ENCODE measurements around the gene SYT15.

SYT15 gene

DNA sequence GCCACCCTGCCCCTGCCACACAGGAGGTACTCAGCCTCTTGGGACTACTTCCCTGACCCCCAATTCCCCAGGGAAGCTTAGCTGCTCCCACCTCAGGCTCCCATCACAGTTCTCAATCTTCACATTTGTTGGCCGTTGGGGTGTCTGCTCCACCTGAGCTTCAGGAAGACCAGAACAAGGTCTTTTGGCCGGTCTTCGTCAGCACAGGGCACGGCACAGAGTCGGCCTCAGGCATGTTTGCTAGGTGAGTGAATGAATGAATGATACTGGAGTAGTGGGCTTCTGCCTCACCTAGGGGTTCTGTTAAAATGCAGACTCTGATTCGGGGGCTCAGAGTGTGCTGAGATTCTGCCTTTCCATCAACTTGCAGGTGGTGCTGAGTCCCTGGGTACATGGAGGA, 42.8 kb upstream of the SYT15 start:
- Histone ChIP-seq H3K23ac (ENCODE audit: low read length) (no peak overlapping the region), H4K5ac (ENCODE audit: low read length) (no peak overlapping the region)
- no peak for DNase-seq

DNA sequence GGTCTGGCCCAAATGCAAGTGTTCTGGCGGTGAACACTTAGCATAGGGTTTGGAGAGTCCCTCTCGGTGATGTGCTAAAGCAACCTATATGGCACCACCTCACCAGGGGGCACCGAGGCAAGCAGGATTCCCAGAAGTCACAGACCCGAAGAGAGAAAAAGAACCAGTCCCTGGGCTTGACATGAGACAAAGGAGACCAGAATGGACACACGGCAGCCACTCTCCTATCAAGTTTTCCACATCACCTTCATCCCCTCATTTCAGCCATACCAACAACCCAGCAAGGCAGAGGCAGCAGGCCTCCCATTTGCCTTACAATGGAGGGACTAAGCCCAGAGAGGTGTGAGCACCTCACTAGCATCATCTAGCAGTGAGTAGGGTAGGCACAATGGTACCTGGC, 42.1 kb upstream of the SYT15 start:
- no peak for DNase-seq

More for the DNA sequence above, 42.8 kb upstream of the SYT15 start:
- Histone ChIP-seq H2BK5ac (ENCODE audit: low read length) (no peak overlapping the region), H2BK120ac (ENCODE audit: low read depth, low read length) (no peak overlapping the region), H3K27ac (ENCODE audit: low read depth, low read length) (no peak overlapping the region), H3K56ac (ENCODE audit: low read length) (no peak overlapping the region), H3K4me3 (ENCODE audit: low read length) (no peak overlapping the region), H3K4ac (ENCODE audit: low read depth, low read length) (no peak overlapping the region), H3K9ac (ENCODE audit: low read length) (no peak overlapping the region), H2BK15ac (replicated peaks; ENCODE audit: low read depth) (no peak overlapping the region), H3K27me3 (ENCODE audit: insufficient read depth, low read length, poor library complexity) (no peaks in the 10 kb centered on the region), H3K36me3 (ENCODE audit: control insufficient read depth, insufficient read depth, low read length) (no peaks in the 10 kb centered on the region), H3K18ac (ENCODE audit: low read length) (no peak overlapping the region), H3K4me2 (ENCODE audit: low read length) (no peak overlapping the region), H4K8ac (ENCODE audit: low read depth, low read length) (no peak overlapping the region), H3K79me2 (ENCODE audit: control insufficient read depth, insufficient read depth, low read length) (no peaks in the 10 kb centered on the region), H3K4me1 (ENCODE audit: control insufficient read depth, low read depth, low read length) (peaks cover 3% of the 10 kb centered on the region), H2AK5ac (ENCODE audit: low read length) (no peak overlapping the region), H3K79me1 (ENCODE audit: low read length) (no peaks in the 10 kb centered on the region)
- WGBS (ENCODE audit: extremely low coverage, insufficient coverage, low lambda C conversion rate), result no CpG with 5 or more reads among the region's 6 CpGs

DNA sequence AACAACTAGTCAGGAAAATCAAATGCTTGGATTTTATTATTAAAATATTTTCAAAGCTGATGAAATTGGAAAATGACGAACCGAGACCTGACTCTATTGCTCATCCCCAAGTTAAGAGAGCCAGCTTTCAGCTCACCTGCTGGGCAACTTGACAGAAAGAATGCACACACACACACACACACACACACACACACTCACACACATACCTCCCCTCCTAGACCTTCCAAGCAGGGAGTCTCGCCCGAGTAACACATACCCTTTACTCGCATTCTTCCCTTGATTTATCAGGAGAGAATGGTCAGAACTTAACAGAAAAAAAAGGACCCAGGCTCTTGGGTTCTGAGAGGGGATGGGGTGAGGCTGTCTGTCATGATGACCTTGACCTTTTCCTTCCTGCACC, 41.6 kb upstream of the SYT15 start:
- Histone ChIP-seq H2BK120ac (ENCODE audit: low read depth, low read length) (no peak overlapping the region), H3K79me1 (ENCODE audit: low read length) (no peaks in the 10 kb centered on the region), H4K8ac (ENCODE audit: low read depth, low read length) (no peak overlapping the region), H3K27me3 (ENCODE audit: insufficient read depth, low read length, poor library complexity) (no peaks in the 10 kb centered on the region), H2BK15ac (replicated peaks; ENCODE audit: low read depth) (no peak overlapping the region), H3K18ac (ENCODE audit: low read length) (no peak overlapping the region), H3K36me3 (ENCODE audit: control insufficient read depth, insufficient read depth, low read length) (no peaks in the 10 kb centered on the region), H3K4me2 (ENCODE audit: low read length) (no peak overlapping the region), H3K79me2 (ENCODE audit: control insufficient read depth, insufficient read depth, low read length) (no peaks in the 10 kb centered on the region), H3K4ac (ENCODE audit: low read depth, low read length) (no peak overlapping the region), H3K23ac (ENCODE audit: low read length) (no peak overlapping the region), H3K4me3 (ENCODE audit: low read length) (no peak overlapping the region), H3K27ac (ENCODE audit: low read depth, low read length) (no peak overlapping the region), H4K5ac (ENCODE audit: low read length) (no peak overlapping the region), H2BK5ac (ENCODE audit: low read length) (no peak overlapping the region), H3K56ac (ENCODE audit: low read length) (no peak overlapping the region), H3K4me1 (ENCODE audit: control insufficient read depth, low read depth, low read length) (peaks cover 8% of the 10 kb centered on the region), H3K9ac (ENCODE audit: low read length) (no peak overlapping the region), H2AK5ac (ENCODE audit: low read length) (no peak overlapping the region)
- no CpG with 5 or more reads among the region's 5 CpGs for WGBS (ENCODE audit: extremely low coverage, insufficient coverage, low lambda C conversion rate)
- DNase-seq, result peak; percentile 85

More for the DNA sequence above, 42.1 kb upstream of the SYT15 start:
- no peaks in the 10 kb centered on the region for H3K36me3 ChIP-seq (ENCODE audit: control insufficient read depth, insufficient read depth, low read length)
- H3K27ac ChIP-seq (ENCODE audit: low read depth, low read length), result no peak overlapping the region
- no CpG with 5 or more reads among the region's 5 CpGs for WGBS (ENCODE audit: extremely low coverage, insufficient coverage, low lambda C conversion rate)
- H2BK15ac ChIP-seq (replicated peaks; ENCODE audit: low read depth), result no peak overlapping the region
- H3K4me3 ChIP-seq (ENCODE audit: low read length), result no peak overlapping the region
- H3K4me2 ChIP-seq (ENCODE audit: low read length), result no peak overlapping the region
- H3K4ac ChIP-seq (ENCODE audit: low read depth, low read length), result no peak overlapping the region
- no peak overlapping the region for H2BK120ac ChIP-seq (ENCODE audit: low read depth, low read length)
- no peaks in the 10 kb centered on the region for H3K79me1 ChIP-seq (ENCODE audit: low read length)
- H2AK5ac ChIP-seq (ENCODE audit: low read length), result no peak overlapping the region
- no peaks in the 10 kb centered on the region for H3K27me3 ChIP-seq (ENCODE audit: insufficient read depth, low read length, poor library complexity)
- peaks cover 4% of the 10 kb centered on the region for H3K4me1 ChIP-seq (ENCODE audit: control insufficient read depth, low read depth, low read length)
- H3K23ac ChIP-seq (ENCODE audit: low read length), result no peak overlapping the region
- no peak overlapping the region for H3K56ac ChIP-seq (ENCODE audit: low read length)
- H3K79me2 ChIP-seq (ENCODE audit: control insufficient read depth, insufficient read depth, low read length), result no peaks in the 10 kb centered on the region
- H4K5ac ChIP-seq (ENCODE audit: low read length), result no peak overlapping the region
- H3K18ac ChIP-seq (ENCODE audit: low read length), result no peak overlapping the region
- no peak overlapping the region for H2BK5ac ChIP-seq (ENCODE audit: low read length)
- H3K9ac ChIP-seq (ENCODE audit: low read length), result no peak overlapping the region
- no peak overlapping the region for H4K8ac ChIP-seq (ENCODE audit: low read depth, low read length)

DNA sequence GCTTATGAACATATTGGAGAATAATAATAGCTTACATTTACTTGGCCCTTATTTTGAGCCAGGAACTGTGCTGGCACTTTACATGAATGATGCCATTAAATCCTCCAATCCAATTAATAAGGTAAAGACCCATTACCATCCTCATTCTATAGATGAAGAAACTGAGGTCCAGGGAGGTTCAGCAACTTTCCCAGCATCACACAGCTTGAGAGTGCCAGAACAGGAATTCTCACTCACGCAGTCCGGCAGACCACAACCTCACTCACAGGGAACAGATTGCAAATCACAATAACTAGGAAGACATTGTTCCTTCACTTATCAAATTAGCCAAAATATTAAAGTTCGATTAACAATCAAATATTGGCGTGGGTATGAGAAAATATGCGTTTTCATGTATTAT, 40.8 kb upstream of the SYT15 start:
- H2AK5ac ChIP-seq (ENCODE audit: low read length), result no peak overlapping the region
- no peak for DNase-seq
- H3K56ac ChIP-seq (ENCODE audit: low read length), result no peak overlapping the region
- H2BK5ac ChIP-seq (ENCODE audit: low read length), result no peak overlapping the region
- H3K36me3 ChIP-seq (ENCODE audit: control insufficient read depth, insufficient read depth, low read length), result no peaks in the 10 kb centered on the region
- H4K5ac ChIP-seq (ENCODE audit: low read length), result no peak overlapping the region
- H3K79me2 ChIP-seq (ENCODE audit: control insufficient read depth, insufficient read depth, low read length), result no peaks in the 10 kb centered on the region
- H4K8ac ChIP-seq (ENCODE audit: low read depth, low read length), result no peak overlapping the region
- no peak overlapping the region for H2BK120ac ChIP-seq (ENCODE audit: low read depth, low read length)
- no peak overlapping the region for H3K27ac ChIP-seq (ENCODE audit: low read depth, low read length)
- no peak overlapping the region for H3K9ac ChIP-seq (ENCODE audit: low read length)
- no peak overlapping the region for H3K4ac ChIP-seq (ENCODE audit: low read depth, low read length)
- no CpG with 5 or more reads among the region's 5 CpGs for WGBS (ENCODE audit: extremely low coverage, insufficient coverage, low lambda C conversion rate)
- no peaks in the 10 kb centered on the region for H3K27me3 ChIP-seq (ENCODE audit: insufficient read depth, low read length, poor library complexity)
- H3K79me1 ChIP-seq (ENCODE audit: low read length), result no peaks in the 10 kb centered on the region
- H3K18ac ChIP-seq (ENCODE audit: low read length), result no peak overlapping the region
- no peak overlapping the region for H3K4me2 ChIP-seq (ENCODE audit: low read length)
- no peak overlapping the region for H3K23ac ChIP-seq (ENCODE audit: low read length)
- no peak overlapping the region for H2BK15ac ChIP-seq (replicated peaks; ENCODE audit: low read depth)
- peaks cover 8% of the 10 kb centered on the region for H3K4me1 ChIP-seq (ENCODE audit: control insufficient read depth, low read depth, low read length)
- no peak overlapping the region for H3K4me3 ChIP-seq (ENCODE audit: low read length)

DNA sequence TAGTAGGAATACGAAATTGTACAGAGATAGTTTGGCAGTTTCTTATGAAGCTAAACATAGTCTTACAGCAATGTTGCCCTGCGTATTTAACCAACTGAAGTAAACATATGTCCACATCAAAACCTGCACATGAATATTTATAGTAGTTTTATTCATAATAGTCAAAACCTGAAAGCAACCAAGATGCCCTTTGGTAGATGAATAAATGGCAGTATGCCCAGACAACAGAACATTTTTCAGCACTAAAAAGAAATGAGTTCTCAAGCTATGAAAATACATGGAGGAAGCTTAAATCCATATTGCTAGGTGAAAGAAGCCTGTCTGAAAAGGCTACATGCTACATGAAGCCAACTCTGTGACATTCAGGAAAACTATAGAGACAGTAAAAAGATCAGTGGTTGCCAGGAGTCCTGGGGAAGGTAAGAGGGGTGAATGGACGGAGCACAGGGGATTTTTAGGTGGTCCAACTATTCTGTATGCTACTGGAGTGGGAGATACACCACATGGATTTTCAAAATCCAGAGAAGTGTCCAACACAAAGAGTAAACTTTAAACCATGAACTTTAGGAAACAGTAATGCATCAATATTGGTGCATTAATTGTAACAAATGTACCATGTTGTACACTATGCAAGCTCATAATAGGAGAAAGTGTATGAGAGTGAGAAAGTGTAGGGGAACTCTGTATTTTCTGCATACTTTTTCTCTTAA, 40.1 kb upstream of the SYT15 start:
- Histone ChIP-seq H3K27ac (ENCODE audit: low read depth, low read length) (no peak overlapping the region), H4K5ac (ENCODE audit: low read length) (no peak overlapping the region), H2BK15ac (replicated peaks; ENCODE audit: low read depth) (no peak overlapping the region), H2BK120ac (ENCODE audit: low read depth, low read length) (no peak overlapping the region), H3K4me3 (ENCODE audit: low read length) (no peak overlapping the region), H3K23ac (ENCODE audit: low read length) (no peak overlapping the region), H4K8ac (ENCODE audit: low read depth, low read length) (no peak overlapping the region), H3K9ac (ENCODE audit: low read length) (no peak overlapping the region), H3K79me2 (ENCODE audit: control insufficient read depth, insufficient read depth, low read length) (no peaks in the 10 kb centered on the region), H2AK5ac (ENCODE audit: low read length) (no peak overlapping the region), H3K36me3 (ENCODE audit: control insufficient read depth, insufficient read depth, low read length) (no peaks in the 10 kb centered on the region), H3K79me1 (ENCODE audit: low read length) (no peaks in the 10 kb centered on the region), H3K4ac (ENCODE audit: low read depth, low read length) (no peak overlapping the region), H3K56ac (ENCODE audit: low read length) (no peak overlapping the region), H2BK5ac (ENCODE audit: low read length) (no peak overlapping the region), H3K4me2 (ENCODE audit: low read length) (no peak overlapping the region), H3K4me1 (ENCODE audit: control insufficient read depth, low read depth, low read length) (peaks cover 8% of the 10 kb centered on the region), H3K18ac (ENCODE audit: low read length) (no peak overlapping the region), H3K27me3 (ENCODE audit: insufficient read depth, low read length, poor library complexity) (no peaks in the 10 kb centered on the region)
- no peak for DNase-seq
- no CpG with 5 or more reads among the region's 3 CpGs for WGBS (ENCODE audit: extremely low coverage, insufficient coverage, low lambda C conversion rate)
